ENCODE measurements around the gene CD109. TPM values are rescaled to one million over a fixed set of nuclear protein-coding genes. Genes with fewer than 3 reads are reported as not detected.
"Not testable (repeated sequence)": the region's sequence is repeated elsewhere in the genome, so short reads cannot be mapped to it uniquely, and the experiment has no call there.

The CD109 gene
- total RNA-seq, 1 donor from 2014 or later = 17.6 TPM

DNA sequence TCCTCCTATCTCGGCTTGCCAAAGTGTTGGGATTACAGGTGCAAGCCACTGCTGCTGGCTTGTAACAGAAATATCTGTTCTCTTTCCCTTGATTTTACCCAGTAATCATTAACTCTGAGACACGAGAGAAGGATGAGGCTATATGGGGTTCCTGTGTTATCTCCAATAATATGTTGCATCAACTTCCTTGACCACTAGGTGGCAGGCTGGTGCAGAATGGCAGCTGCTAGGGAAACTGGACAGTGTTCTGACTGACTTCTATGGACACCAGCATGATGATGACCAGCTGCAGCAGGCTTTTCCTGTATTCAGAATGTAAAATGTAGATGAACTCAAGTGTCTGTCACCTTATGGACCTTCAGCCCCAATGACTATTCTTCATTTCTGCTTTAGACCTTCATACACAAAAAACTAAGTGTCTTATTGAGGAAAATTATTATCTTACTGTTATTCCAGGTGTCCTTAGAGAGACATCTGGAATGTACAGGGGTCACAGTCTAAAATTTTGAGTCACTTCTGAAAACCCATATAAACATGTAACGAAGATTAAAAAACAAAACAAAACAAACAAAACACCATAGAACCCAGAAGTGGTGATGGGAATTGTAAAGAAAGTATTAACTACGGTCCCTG lies 20.4 kb upstream of the CD109 start:
- intact Hi-C loops (cut with DNase I) = loop anchor here (1.0 kb wide), 1 partner anchor 58 kb away; no protein-coding TSS in a partner anchor

DNA sequence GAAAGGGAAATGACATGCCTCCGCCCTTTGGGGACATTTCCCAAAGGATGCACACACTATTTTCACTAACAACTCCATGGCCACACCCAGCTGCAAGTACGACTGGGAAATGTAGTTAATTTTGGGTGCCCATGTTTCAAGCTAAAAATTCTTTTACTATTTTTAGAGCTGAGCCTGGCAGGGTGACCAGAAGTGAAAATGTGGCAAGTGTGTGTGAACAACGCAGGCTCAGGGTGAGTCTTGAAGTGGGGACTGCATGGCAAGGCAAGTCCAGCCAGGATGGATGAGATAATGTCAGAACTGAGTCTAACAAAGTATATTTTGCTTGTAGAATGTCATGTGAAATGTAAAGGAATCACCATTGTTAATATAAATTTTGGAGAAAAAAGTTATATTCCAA lies 17.0 kb upstream of the CD109 start:
- Histone ChIP-seq H3K4me1 (peaks cover 0 to 3% of the 10 kb centered on the region in 2 donors), H3K4me3 (no peak overlapping the region), H3K27ac (no peak overlapping the region), H3K27me3 (no peaks in the 10 kb centered on the region), H3K9me3 (peaks cover 5% of the 10 kb centered on the region in 2 donors), H3K36me3 (no peaks in the 10 kb centered on the region)
- intact Hi-C loops (cut with DNase I) = no loop called here
- TF ChIP-seq, protein P1, sequence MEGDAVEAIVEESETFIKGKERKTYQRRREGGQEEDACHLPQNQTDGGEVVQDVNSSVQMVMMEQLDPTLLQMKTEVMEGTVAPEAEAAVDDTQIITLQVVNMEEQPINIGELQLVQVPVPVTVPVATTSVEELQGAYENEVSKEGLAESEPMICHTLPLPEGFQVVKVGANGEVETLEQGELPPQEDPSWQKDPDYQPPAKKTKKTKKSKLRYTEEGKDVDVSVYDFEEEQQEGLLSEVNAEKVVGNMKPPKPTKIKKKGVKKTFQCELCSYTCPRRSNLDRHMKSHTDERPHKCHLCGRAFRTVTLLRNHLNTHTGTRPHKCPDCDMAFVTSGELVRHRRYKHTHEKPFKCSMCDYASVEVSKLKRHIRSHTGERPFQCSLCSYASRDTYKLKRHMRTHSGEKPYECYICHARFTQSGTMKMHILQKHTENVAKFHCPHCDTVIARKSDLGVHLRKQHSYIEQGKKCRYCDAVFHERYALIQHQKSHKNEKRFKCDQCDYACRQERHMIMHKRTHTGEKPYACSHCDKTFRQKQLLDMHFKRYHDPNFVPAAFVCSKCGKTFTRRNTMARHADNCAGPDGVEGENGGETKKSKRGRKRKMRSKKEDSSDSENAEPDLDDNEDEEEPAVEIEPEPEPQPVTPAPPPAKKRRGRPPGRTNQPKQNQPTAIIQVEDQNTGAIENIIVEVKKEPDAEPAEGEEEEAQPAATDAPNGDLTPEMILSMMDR (IDR thresholded peaks at IDR 0.05) = no peak
- no peak for DNase-seq (ENCODE audit: low spot score in 2 of 2)

More for the DNA sequence above, 20.4 kb upstream of the CD109 start:
- Histone ChIP-seq H3K4me1 (peaks cover 0 to 2% of the 10 kb centered on the region in 2 donors), H3K27me3 (no peaks in the 10 kb centered on the region), H3K4me3 (no peak overlapping the region), H3K9me3 (no peaks in the 10 kb centered on the region), H3K36me3 (no peaks in the 10 kb centered on the region), H3K27ac (no peak overlapping the region)
- TF ChIP-seq, protein P1 (IDR thresholded peaks at IDR 0.05) = peak; percentile 59 to 94 (median 79)
- DNase-seq (ENCODE audit: low spot score in 2 of 2) = peak in 1 of 2 donors; percentile 88

DNA sequence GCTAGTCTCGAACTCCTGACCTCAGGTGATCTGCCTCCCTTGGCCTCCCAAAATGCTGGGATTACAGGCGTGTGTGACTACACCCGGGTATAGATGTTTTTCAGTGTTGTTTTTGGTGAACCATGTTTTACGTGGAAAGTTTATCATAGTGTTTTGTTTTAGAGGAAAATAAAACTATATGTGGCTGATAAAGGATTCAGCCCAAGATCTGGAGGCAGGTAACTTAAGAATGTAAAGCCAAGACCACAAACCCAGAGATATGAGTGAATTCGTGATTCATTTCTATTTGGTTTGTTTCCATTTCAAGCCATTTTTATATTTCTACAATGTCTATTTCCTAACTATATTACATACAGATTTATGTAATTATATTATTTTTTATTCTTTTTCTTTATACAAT lies 16.2 kb upstream of the CD109 start:
- H3K4me1 ChIP-seq; H3K27ac ChIP-seq; intact Hi-C loops (cut with DNase I); H3K9me3 ChIP-seq; H3K4me3 ChIP-seq; H3K27me3 ChIP-seq; H3K36me3 ChIP-seq; DNase-seq (ENCODE audit: low spot score in 2 of 2): not testable (repeated sequence)

DNA sequence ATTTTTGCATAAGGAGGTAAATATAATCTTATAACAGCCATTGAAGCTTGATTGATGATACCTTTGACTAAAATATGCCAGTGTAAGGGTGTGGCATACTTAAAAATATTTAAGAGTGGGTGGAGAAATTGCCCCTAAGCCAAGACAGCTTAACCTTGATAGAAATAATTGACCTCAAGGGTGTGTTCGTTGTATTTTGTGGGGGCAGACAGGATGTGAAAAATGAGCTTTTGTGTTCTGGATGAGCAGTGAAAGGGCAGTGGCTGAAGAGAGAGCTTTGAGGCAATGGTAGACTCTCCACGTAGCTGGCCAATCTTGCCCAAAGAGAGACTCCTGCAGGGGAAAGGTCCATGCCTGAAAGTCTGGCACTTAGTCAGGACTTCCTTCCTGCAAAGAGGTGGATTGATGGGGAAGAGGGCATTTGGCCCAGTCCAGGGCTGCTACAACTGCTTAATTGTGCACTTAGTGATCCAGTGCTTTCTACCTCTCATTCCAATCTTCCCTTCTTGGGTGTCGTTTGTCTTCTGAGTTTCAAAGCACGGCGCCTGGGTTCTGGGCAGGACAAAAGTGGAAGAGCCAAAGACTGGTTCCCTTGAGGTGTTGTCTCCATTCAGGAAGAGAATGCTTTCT lies 15.6 kb upstream of the CD109 start:
- peaks cover 0 to 3% of the 10 kb centered on the region in 2 donors for H3K4me1 ChIP-seq
- H3K4me3 ChIP-seq = no peak overlapping the region
- no peak overlapping the region for H3K27ac ChIP-seq
- intact Hi-C loops (cut with DNase I) = no loop called here
- TF ChIP-seq, protein P1 (IDR thresholded peaks at IDR 0.05) = no peak
- DNase-seq (ENCODE audit: low spot score in 2 of 2) = no peak
- peaks cover 5% of the 10 kb centered on the region in 2 donors for H3K9me3 ChIP-seq
- no peaks in the 10 kb centered on the region for H3K36me3 ChIP-seq
- no peaks in the 10 kb centered on the region for H3K27me3 ChIP-seq

DNA sequence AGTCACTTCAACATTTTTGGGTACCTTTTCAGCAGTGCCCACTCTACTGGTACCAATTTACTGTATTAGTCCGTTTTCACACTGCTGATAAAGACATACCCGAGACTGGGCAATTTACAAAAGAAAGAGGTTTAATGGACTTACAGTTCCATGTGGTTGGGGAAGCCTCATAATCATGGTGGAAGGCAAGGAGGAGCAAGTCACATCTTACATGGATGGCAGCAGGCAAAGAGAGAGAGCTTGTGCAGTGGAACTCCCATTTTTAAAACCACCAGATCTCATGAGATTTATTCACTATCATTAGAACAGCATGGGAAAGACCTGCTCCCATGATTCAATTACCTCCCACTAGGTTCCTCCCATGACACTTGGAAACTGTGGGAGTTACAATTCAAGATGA lies 12.4 kb upstream of the CD109 start:
- H3K4me1 ChIP-seq; intact Hi-C loops (cut with DNase I); H3K27ac ChIP-seq; H3K27me3 ChIP-seq; H3K9me3 ChIP-seq; DNase-seq (ENCODE audit: low spot score in 2 of 2); H3K36me3 ChIP-seq; H3K4me3 ChIP-seq: not testable (repeated sequence)

DNA sequence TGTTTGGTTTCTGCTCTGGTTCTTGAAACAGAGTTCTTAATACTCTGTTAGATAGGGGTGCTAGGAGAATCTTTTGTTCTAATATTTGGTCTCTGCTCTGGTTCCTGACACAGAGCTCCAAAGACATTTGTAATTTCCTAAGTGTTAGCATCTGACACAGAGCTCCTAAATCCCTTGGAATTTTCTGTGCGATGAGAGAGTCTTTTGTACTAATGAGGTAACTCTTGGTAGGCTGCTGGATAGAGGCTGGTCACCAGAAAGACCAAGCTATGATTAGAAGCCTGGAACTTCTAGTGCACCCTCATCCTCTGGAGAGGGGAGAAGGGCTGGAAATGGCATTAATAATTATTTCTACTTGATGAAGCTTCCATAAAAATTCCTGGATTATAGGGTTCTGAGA lies 7.7 kb upstream of the CD109 start:
- intact Hi-C loops (cut with DNase I) = no loop called here
- Histone ChIP-seq H3K27ac (no peak overlapping the region), H3K4me3 (no peak overlapping the region), H3K36me3 (no peaks in the 10 kb centered on the region), H3K27me3 (no peaks in the 10 kb centered on the region), H3K4me1 (no peaks in the 10 kb centered on the region), H3K9me3 (peaks cover under 1% of the 10 kb centered on the region in 2 donors)
- TF ChIP-seq, protein P1 (IDR thresholded peaks at IDR 0.05) = no peak
- no peak for DNase-seq (ENCODE audit: low spot score in 2 of 2)

Data from ascending aorta (tissue), 2 donors.